Suprapubic skin (tissue), 3 donors: Measurements from ENCODE around the gene ULK4.

Experiments used
- EP300 ChIP-seq: sonication (generic); formaldehyde crosslinking; IDR thresholded peaks from one replicate; pipeline ENCODE4 v1.6.1; 2017; ENCODE audit warnings: antibody characterized with exemption
- POLR2A ChIP-seq, 2 donors: fragments of 450-650 bp; IDR thresholded peaks; one replicate each; pipeline ENCODE4 v1.6.1; 2017; ENCODE audit warnings: antibody characterized with exemption in 2 of 2, mild to moderate bottlenecking in 2 of 2, moderate library complexity in 2 of 2
- TF ChIP-seq, protein P1 (sequence below), 2 donors: fragments of 200-600 bp in 1 of 2; fragments of 450-650 bp in 1 of 2; sonication (generic) in 1 of 2; IDR thresholded peaks; one replicate each; pipeline ENCODE4 v1.5.1; 2016 to 2019; ENCODE audit warnings: antibody characterized with exemption in 2 of 2, mild to moderate bottlenecking in 1 of 2, moderate library complexity in 1 of 2

DNA sequence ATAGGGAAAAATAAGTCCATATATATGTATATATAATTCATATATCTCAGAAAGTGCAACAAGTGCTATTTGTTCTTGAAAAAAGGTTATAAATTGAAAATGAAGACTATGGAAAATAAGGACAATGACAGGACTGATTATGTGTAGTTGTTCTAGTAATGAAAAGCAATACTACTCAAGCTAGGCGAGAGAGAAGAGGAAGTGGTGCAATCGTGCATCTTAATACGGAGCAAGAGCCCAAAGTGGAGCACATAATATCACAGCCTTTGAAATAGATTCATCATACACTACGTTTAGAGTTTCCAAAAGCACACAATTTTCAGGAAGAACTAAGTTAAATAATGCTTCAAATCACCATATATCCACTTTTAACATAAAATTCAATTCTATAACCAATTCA lies 87.9 kb downstream of the ULK4 start:
- TF ChIP-seq, protein P1, sequence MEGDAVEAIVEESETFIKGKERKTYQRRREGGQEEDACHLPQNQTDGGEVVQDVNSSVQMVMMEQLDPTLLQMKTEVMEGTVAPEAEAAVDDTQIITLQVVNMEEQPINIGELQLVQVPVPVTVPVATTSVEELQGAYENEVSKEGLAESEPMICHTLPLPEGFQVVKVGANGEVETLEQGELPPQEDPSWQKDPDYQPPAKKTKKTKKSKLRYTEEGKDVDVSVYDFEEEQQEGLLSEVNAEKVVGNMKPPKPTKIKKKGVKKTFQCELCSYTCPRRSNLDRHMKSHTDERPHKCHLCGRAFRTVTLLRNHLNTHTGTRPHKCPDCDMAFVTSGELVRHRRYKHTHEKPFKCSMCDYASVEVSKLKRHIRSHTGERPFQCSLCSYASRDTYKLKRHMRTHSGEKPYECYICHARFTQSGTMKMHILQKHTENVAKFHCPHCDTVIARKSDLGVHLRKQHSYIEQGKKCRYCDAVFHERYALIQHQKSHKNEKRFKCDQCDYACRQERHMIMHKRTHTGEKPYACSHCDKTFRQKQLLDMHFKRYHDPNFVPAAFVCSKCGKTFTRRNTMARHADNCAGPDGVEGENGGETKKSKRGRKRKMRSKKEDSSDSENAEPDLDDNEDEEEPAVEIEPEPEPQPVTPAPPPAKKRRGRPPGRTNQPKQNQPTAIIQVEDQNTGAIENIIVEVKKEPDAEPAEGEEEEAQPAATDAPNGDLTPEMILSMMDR (IDR thresholded peaks at IDR 0.05): no peak
- TF ChIP-seq POLR2A (IDR thresholded peaks at IDR 0.05): no peak
- no peak for TF ChIP-seq EP300
